SU-DHL-6 (cell line): ENCODE results near the gene CEP135.

Source experiments
- EZH2phosphoT487 ChIP-seq: fragments of 200-600 bp; sonication (generic), shearing (Covaris generic); conservative IDR thresholded peaks from 2 replicates; pipeline ENCODE4 v1.6.1; 2018; ENCODE audit warnings: mild to moderate bottlenecking, antibody characterized with exemption, low read length, moderate library complexity, mixed read lengths
- TF ChIP-seq, protein P1 (sequence below): fragments of 200-600 bp; sonication (generic); IDR thresholded peaks from one replicate; pipeline ENCODE4 v1.5.1; 2017; ENCODE audit warnings: antibody characterized with exemption, mild to moderate bottlenecking, low read length, moderate library complexity; ENCODE audit not compliant: insufficient read depth, poor library complexity, severe bottlenecking

DNA sequence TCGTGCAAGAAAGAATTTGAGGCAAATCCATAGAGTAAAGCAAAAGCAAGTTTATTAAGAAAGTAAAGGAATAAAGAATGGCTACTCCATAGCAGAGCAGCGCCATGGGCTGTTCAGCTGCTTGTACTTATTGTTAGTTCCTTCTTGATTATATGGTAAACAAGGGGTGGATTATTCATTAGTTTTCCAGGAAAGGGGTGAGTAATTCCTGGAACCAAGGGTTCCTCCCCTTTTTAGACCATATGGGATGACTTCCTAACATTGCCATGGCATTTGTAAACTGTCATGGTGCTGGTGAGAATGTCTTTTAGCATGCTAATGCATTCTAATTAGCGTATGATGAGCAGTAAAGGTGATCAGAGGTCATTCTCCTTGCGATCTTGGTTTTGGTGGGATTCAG is 23.5 kb upstream of the CEP135 start:
- TF ChIP-seq, protein P1, sequence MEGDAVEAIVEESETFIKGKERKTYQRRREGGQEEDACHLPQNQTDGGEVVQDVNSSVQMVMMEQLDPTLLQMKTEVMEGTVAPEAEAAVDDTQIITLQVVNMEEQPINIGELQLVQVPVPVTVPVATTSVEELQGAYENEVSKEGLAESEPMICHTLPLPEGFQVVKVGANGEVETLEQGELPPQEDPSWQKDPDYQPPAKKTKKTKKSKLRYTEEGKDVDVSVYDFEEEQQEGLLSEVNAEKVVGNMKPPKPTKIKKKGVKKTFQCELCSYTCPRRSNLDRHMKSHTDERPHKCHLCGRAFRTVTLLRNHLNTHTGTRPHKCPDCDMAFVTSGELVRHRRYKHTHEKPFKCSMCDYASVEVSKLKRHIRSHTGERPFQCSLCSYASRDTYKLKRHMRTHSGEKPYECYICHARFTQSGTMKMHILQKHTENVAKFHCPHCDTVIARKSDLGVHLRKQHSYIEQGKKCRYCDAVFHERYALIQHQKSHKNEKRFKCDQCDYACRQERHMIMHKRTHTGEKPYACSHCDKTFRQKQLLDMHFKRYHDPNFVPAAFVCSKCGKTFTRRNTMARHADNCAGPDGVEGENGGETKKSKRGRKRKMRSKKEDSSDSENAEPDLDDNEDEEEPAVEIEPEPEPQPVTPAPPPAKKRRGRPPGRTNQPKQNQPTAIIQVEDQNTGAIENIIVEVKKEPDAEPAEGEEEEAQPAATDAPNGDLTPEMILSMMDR = no peak
- TF ChIP-seq EZH2phosphoT487 = no peak
